ENCODE data around the gene GAB2. TPM values are rescaled to one million over a fixed set of nuclear protein-coding genes. Genes with fewer than 3 reads are reported as not detected.

The GAB2 gene
- total and polyA plus RNA-seq, 2 donors (not counting 1 experiment from before 2014, with no cell fraction given) = 5.8 to 85.9 TPM

DNA sequence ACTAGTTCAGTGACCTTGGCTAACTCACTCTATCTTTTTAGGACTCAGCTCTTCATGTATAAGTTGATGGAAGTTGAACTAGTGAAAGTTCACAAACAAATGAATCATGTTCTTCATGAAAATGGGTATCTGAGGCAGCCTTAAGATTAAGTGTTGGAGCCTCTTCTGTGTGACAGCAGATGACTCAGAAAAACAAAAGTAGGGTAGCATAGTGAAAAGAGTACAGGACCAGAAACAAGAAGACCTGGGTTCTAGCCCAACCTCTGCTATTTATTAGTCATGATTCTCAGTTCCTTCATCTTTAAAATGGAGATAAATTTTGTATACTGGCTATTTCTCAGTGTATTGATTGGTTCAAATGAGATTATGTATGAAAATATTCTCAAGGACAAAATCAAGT is 168.7 kb downstream of the GAB2 start:
- H3K27me3 ChIP-seq (replicated peaks in 1 of 4; ENCODE audit: control extremely low read depth in 1 of 4, control insufficient read depth in 3 of 4, insufficient read depth in 4 of 4, low read length in 3 of 4) = no peaks in the 10 kb centered on the region
- ATAC-seq (ENCODE audit: low read depth) = no peak
- no peaks in the 10 kb centered on the region for H3K79me2 ChIP-seq (ENCODE audit: control insufficient read depth, insufficient read depth, low read length)
- H3K4me2 ChIP-seq (replicated peaks; ENCODE audit: low read depth, low read length, poor library complexity, severe bottlenecking) = no peak overlapping the region
- Mint-ChIP-seq H3K9me3 (ENCODE audit: insufficient read depth) (peaks cover 3% of the 10 kb centered on the region), H3K27ac (no peak overlapping the region), H3K27me3 (no peaks in the 10 kb centered on the region), H3K4me3 (no peak overlapping the region), H3K4me1 (peaks cover 13% of the 10 kb centered on the region)
- ChIA-PET CTCF (no interaction called here), POLR2A (no interaction called here)
- intact Hi-C loops (cut with micrococcal nuclease) = no loop called here
- no peak for DNase-seq
- peaks cover 0 to 4% (median 0%) of the 10 kb centered on the region in 3 donors for H3K9me3 ChIP-seq (ENCODE audit: control extremely low read depth in 1 of 3, control insufficient read depth in 2 of 3, insufficient read depth in 1 of 3, low read length in 2 of 3)
- no peaks in the 10 kb centered on the region for H4K20me1 ChIP-seq (ENCODE audit: control insufficient read depth, insufficient read depth, low read length, poor library complexity, severe bottlenecking)
- H3K9ac ChIP-seq (ENCODE audit: low read length) = no peak overlapping the region
- no peak overlapping the region for H3K27ac ChIP-seq (ENCODE audit: low read length in 2 of 2)
- H2AFZ ChIP-seq (ENCODE audit: insufficient read depth, low read depth, low read length, poor library complexity, severe bottlenecking) = no peak overlapping the region
- TF ChIP-seq CTCF (IDR thresholded peaks at IDR 0.05) (no peak), EZH2 (IDR thresholded peaks at IDR 0.05; ENCODE audit: borderline replicate concordance, insufficient read depth, low read depth, low read length, poor library complexity, severe bottlenecking) (no peak)
- H3K4me1 ChIP-seq (ENCODE audit: control insufficient read depth in 2 of 2, insufficient read depth in 2 of 2, low read length in 2 of 2) = no peaks in the 10 kb centered on the region
- H3K4me3 ChIP-seq (ENCODE audit: control extremely low read depth in 1 of 5, extremely low read depth in 1 of 5, insufficient read depth in 1 of 5, low read depth in 2 of 5, low read length in 4 of 5) = no peak overlapping the region
- H3K36me3 ChIP-seq (replicated peaks in 1 of 2; ENCODE audit: control extremely low read depth in 1 of 2, control insufficient read depth in 1 of 2, extremely low read depth in 1 of 2, insufficient read depth in 2 of 2, low read length in 1 of 2) = peaks cover 2 to 16% of the 10 kb centered on the region in 2 experiments

- Histone ChIP-seq H4K20me1 (ENCODE audit: control insufficient read depth, insufficient read depth, low read length, poor library complexity, severe bottlenecking) (no peaks in the 10 kb centered on the region), H3K9ac (ENCODE audit: low read length) (no peak overlapping the region), H3K79me2 (ENCODE audit: control insufficient read depth, insufficient read depth, low read length) (no peaks in the 10 kb centered on the region), H2AFZ (ENCODE audit: insufficient read depth, low read depth, low read length, poor library complexity, severe bottlenecking) (no peak overlapping the region), H3K9me3 (ENCODE audit: control extremely low read depth in 1 of 3, control insufficient read depth in 2 of 3, insufficient read depth in 1 of 3, low read length in 2 of 3) (peaks cover 0 to 6% (median 0%) of the 10 kb centered on the region in 3 donors), H3K4me3 (ENCODE audit: control extremely low read depth in 1 of 5, extremely low read depth in 1 of 5, insufficient read depth in 1 of 5, low read depth in 2 of 5, low read length in 4 of 5) (no peak overlapping the region), H3K27me3 (replicated peaks in 1 of 4; ENCODE audit: control extremely low read depth in 1 of 4, control insufficient read depth in 3 of 4, insufficient read depth in 4 of 4, low read length in 3 of 4) (no peaks in the 10 kb centered on the region), H3K4me1 (ENCODE audit: control insufficient read depth in 2 of 2, insufficient read depth in 2 of 2, low read length in 2 of 2) (no peaks in the 10 kb centered on the region), H3K27ac (ENCODE audit: low read length in 2 of 2) (no peak overlapping the region), H3K4me2 (replicated peaks; ENCODE audit: low read depth, low read length, poor library complexity, severe bottlenecking) (no peak overlapping the region), H3K36me3 (replicated peaks in 1 of 2; ENCODE audit: control extremely low read depth in 1 of 2, control insufficient read depth in 1 of 2, extremely low read depth in 1 of 2, insufficient read depth in 2 of 2, low read length in 1 of 2) (peaks cover 2 to 16% of the 10 kb centered on the region in 2 experiments)
- peaks cover 3% of the 10 kb centered on the region for H3K9me3 Mint-ChIP-seq (ENCODE audit: insufficient read depth)
- intact Hi-C loops (cut with micrococcal nuclease) = no loop called here
- WGBS (ENCODE audit: insufficient coverage) = no CpG with 5 or more reads among the region's 3 CpGs
- no peak for TF ChIP-seq CTCF (IDR thresholded peaks at IDR 0.05)
- no peak for TF ChIP-seq EZH2 (IDR thresholded peaks at IDR 0.05; ENCODE audit: borderline replicate concordance, insufficient read depth, low read depth, low read length, poor library complexity, severe bottlenecking)
- DNase-seq (no peak), ATAC-seq (ENCODE audit: low read depth) (no peak)
- no peak overlapping the region for H3K4me3 Mint-ChIP-seq
- H3K4me1 Mint-ChIP-seq = peaks cover 15% of the 10 kb centered on the region
- H3K27ac Mint-ChIP-seq = no peak overlapping the region
- CTCF ChIA-PET = no interaction called here
- no peaks in the 10 kb centered on the region for H3K27me3 Mint-ChIP-seq
- POLR2A ChIA-PET = no interaction called here
Measured at GRCh38 chr11:78248191-78248590, 169.4 kb downstream of the GAB2 start.
